Measurements from ENCODE around the gene MRPL3. TPM values are rescaled to one million over a fixed set of nuclear protein-coding genes. Genes with fewer than 3 reads are reported as not detected.

MRPL3 gene
- total RNA-seq, 2 experiments from 2014 or later = 36.0 to 37.6 TPM

DNA sequence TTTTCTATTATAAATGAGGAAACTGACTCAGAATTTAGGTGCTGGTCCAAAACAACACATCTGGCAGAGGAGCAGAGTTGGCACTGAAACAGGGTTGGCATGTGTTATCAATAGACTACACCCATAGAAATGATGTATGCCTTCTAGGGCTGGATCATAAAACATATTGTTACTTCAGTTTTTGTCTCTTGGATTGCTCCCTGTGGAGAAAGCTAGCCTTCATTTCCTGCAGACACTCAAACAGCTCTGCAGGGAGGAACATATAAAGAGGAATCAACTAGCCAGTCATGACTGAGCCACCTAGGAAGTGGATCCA lies 507 bp upstream of the MRPL3 start:
- DNase-seq (peak in 1 of 14 experiments; percentile 19), ATAC-seq (ENCODE audit: poor library complexity) (peak; percentile 7)
- peaks cover 54% of the 10 kb centered on the region for H3K4me1 Mint-ChIP-seq (ENCODE audit: low read depth)
- TF ChIP-seq, protein P1, sequence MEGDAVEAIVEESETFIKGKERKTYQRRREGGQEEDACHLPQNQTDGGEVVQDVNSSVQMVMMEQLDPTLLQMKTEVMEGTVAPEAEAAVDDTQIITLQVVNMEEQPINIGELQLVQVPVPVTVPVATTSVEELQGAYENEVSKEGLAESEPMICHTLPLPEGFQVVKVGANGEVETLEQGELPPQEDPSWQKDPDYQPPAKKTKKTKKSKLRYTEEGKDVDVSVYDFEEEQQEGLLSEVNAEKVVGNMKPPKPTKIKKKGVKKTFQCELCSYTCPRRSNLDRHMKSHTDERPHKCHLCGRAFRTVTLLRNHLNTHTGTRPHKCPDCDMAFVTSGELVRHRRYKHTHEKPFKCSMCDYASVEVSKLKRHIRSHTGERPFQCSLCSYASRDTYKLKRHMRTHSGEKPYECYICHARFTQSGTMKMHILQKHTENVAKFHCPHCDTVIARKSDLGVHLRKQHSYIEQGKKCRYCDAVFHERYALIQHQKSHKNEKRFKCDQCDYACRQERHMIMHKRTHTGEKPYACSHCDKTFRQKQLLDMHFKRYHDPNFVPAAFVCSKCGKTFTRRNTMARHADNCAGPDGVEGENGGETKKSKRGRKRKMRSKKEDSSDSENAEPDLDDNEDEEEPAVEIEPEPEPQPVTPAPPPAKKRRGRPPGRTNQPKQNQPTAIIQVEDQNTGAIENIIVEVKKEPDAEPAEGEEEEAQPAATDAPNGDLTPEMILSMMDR (IDR thresholded peaks at IDR 0.05) = no peak
- no peaks in the 10 kb centered on the region for H3K27me3 Mint-ChIP-seq
- H3K9me3 Mint-ChIP-seq = no peaks in the 10 kb centered on the region
- Histone ChIP-seq H3K27me3 (ENCODE audit: control insufficient read depth in 1 of 2, insufficient read depth in 2 of 2, low read length in 2 of 2) (no peaks in the 10 kb centered on the region), H3K4me3 (ENCODE audit: low read length) (peak overlapping the region; percentile 71), H3K27ac (ENCODE audit: low read depth in 1 of 2, low read length in 2 of 2) (peak overlapping the region; percentile 66 to 76), H3K36me3 (ENCODE audit: insufficient read depth, low read length) (peaks cover 16% of the 10 kb centered on the region), H3K9me3 (ENCODE audit: control insufficient read depth in 1 of 2, insufficient read depth in 1 of 2, low read length in 2 of 2) (no peaks in the 10 kb centered on the region), H3K4me1 (ENCODE audit: insufficient read depth, low read length) (peaks cover 16% of the 10 kb centered on the region)
- intact Hi-C loops (cut with DNase I, micrococcal nuclease) = loop anchor here (2.0 to 10.0 kb wide), 8 partner anchors 118 to 1154 kb away; partner anchors contain the start of genes ASTE1 (in 2 of the 2), NEK11 (in 2 of the 2), ACAD11 (in 1 of the 2) and ATP2C1 (in 1 of the 2)
- peak overlapping the region; percentile 98 for H3K4me3 Mint-ChIP-seq
- ChIA-PET CTCF (no interaction called here), POLR2A (interaction anchor here (1.2 to 1.9 kb wide), 2 partner anchors 122 to 477 kb away, joined by 4 to 5 read pairs; partner anchors contain the start of genes ASTE1, NEK11 and NUDT16)
- H3K27ac Mint-ChIP-seq = peak overlapping the region; percentile 93
- H3K36me3 Mint-ChIP-seq (ENCODE audit: low read depth) = peaks cover 42% of the 10 kb centered on the region

DNA sequence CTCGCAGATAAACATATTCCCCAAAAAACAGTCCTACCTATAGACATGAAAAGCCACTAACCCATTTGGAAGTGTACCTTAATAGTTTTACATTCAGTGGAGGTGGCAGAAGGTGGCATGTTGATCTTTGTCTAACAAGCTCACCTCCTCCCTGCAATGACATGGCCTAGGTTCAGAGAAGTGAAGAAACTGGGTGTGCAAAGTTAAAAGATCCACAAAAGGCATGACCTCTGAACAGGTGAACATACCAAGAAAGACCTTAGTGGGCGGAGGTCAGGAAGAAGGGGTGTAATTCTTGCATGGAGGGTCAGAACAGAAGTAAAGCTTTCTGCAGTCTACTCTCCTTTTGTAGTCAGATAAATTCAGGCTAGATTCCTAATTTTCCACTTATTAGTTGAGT lies 822 bp downstream of the MRPL3 start:
- Mint-ChIP-seq H3K27me3 (no peaks in the 10 kb centered on the region), H3K27ac (peak overlapping the region; percentile 93), H3K4me3 (peak overlapping the region; percentile 98), H3K36me3 (ENCODE audit: low read depth) (peaks cover 55% of the 10 kb centered on the region), H3K9me3 (no peaks in the 10 kb centered on the region), H3K4me1 (ENCODE audit: low read depth) (peaks cover 54% of the 10 kb centered on the region)
- ChIA-PET POLR2A (interaction anchor here (1.2 kb wide), 1 partner anchor 21 kb away, joined by 3 read pairs; no protein-coding TSS in a partner anchor), CTCF (no interaction called here)
- peaks cover 16% of the 10 kb centered on the region for H3K4me1 ChIP-seq (ENCODE audit: insufficient read depth, low read length)
- intact Hi-C loops (cut with DNase I, micrococcal nuclease) = loop anchor here (2.0 to 10.0 kb wide), 8 partner anchors 117 to 1155 kb away; partner anchors contain the start of genes ASTE1 (in 2 of the 2), NEK11 (in 2 of the 2), ACAD11 (in 1 of the 2) and ATP2C1 (in 1 of the 2)
- DNase-seq (no peak), ATAC-seq (ENCODE audit: poor library complexity) (no peak)
- TF ChIP-seq, protein P1 (IDR thresholded peaks at IDR 0.05) = no peak
- H3K36me3 ChIP-seq (ENCODE audit: insufficient read depth, low read length) = peaks cover 28% of the 10 kb centered on the region
- peak overlapping the region; percentile 66 to 76 for H3K27ac ChIP-seq (ENCODE audit: low read depth in 1 of 2, low read length in 2 of 2)
- no peaks in the 10 kb centered on the region for H3K27me3 ChIP-seq (ENCODE audit: control insufficient read depth in 1 of 2, insufficient read depth in 2 of 2, low read length in 2 of 2)
- H3K4me3 ChIP-seq (ENCODE audit: low read length) = peak overlapping the region; percentile 71
- no peaks in the 10 kb centered on the region for H3K9me3 ChIP-seq (ENCODE audit: control insufficient read depth in 1 of 2, insufficient read depth in 1 of 2, low read length in 2 of 2)

DNA sequence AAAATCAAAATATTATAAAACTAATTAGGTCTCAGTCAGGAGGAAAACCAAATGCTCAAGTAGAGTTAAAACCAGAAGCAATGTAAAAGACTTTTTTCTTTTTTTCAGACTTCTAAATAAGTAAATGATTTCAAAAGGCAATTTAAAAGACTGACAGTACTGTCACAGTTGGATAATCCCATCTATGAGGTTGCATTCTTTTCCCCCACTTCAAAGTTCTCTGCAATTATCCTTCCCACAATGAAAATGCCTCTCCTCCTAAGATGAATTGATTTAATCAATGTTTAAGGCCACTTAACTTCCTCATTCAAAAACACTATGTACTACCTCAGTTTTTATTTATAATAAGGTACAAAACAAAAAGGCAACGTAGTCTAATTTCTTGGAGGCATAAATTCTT lies 8.1 kb downstream of the MRPL3 start:
- Histone ChIP-seq H3K4me3 (ENCODE audit: low read length) (no peak overlapping the region), H3K9me3 (ENCODE audit: control insufficient read depth in 1 of 2, insufficient read depth in 1 of 2, low read length in 2 of 2) (no peaks in the 10 kb centered on the region), H3K4me1 (ENCODE audit: insufficient read depth, low read length) (no peaks in the 10 kb centered on the region), H3K36me3 (ENCODE audit: insufficient read depth, low read length) (peaks cover 72% of the 10 kb centered on the region), H3K27ac (ENCODE audit: low read depth in 1 of 2, low read length in 2 of 2) (no peak overlapping the region), H3K27me3 (ENCODE audit: control insufficient read depth in 1 of 2, insufficient read depth in 2 of 2, low read length in 2 of 2) (no peaks in the 10 kb centered on the region)
- Mint-ChIP-seq H3K27ac (no peak overlapping the region), H3K4me3 (no peak overlapping the region), H3K4me1 (ENCODE audit: low read depth) (peaks cover 15% of the 10 kb centered on the region), H3K9me3 (no peaks in the 10 kb centered on the region), H3K36me3 (ENCODE audit: low read depth) (peaks cover 60% of the 10 kb centered on the region), H3K27me3 (no peaks in the 10 kb centered on the region)
- intact Hi-C loops (cut with DNase I, micrococcal nuclease) = no loop called here
- CTCF ChIA-PET = no interaction called here
- ATAC-seq (ENCODE audit: poor library complexity) (no peak), DNase-seq (no peak)
- POLR2A ChIA-PET = no interaction called here
- TF ChIP-seq, protein P1 (IDR thresholded peaks at IDR 0.05) = no peak
